Activated CD8-positive, alpha-beta T cell treated with anti-CD3 and anti-CD28 coated beads, Interleukin-2, amount 10 ng/mL, durations not matched to agents 7 days and 5 days (primary cell): ENCODE results near the gene CHN2. TPM values are rescaled to one million over a fixed set of nuclear protein-coding genes. Genes with fewer than 3 reads are reported as not detected.
A peak's percentile ranks its signal among the peaks of the same experiment; 100 is the strongest.

ENCODE experiments used
- ATAC-seq: fragments of 150-1000 bp; cut with Tn5 transposase; one replicate; pipeline ENCODE4 v1.10.0; 2021; ENCODE audit warnings: moderate library complexity
- CTCF ChIA-PET: fragments of 350-600 bp; sonication (Branson Sonifier 250); formaldehyde crosslinking; loops from one replicate; lab custom pipeline; 2021; ENCODE audit warnings: antibody characterized with exemption; lab: Charles Lee
- POLR2A ChIA-PET: fragments of 350-600 bp; sonication (Branson Sonifier 250); formaldehyde crosslinking; loops from one replicate; lab custom pipeline; 2021; ENCODE audit warnings: antibody characterized with exemption; lab: Charles Lee
- DNase-seq: peaks from one replicate; pipeline ENCODE4 v3.0.0-alpha.2; 2020
- H3K27ac Mint-ChIP-seq: one replicate; pipeline ENCODE4 v1.8.0; 2021; ENCODE audit warnings: mild to moderate bottlenecking, mixed read lengths
- H3K27me3 Mint-ChIP-seq: one replicate; pipeline ENCODE4 v1.8.0; 2021; ENCODE audit warnings: low read depth, mixed read lengths
- H3K36me3 Mint-ChIP-seq: one replicate; pipeline ENCODE4 v1.8.0; 2021; ENCODE audit warnings: low read depth, mixed read lengths
- H3K4me1 Mint-ChIP-seq: one replicate; pipeline ENCODE4 v1.8.0; 2021; ENCODE audit warnings: low read depth, mixed read lengths
- H3K4me3 Mint-ChIP-seq: one replicate; pipeline ENCODE4 v1.8.0; 2021; ENCODE audit warnings: mild to moderate bottlenecking, mixed read lengths
- H3K9me3 Mint-ChIP-seq: one replicate; pipeline ENCODE4 v1.8.0; 2022; ENCODE audit warnings: mixed read lengths; ENCODE audit not compliant: insufficient read depth
- total RNA-seq, 2 experiments: library from RNA; stranded (reverse); gene quantifications; one replicate each; pipeline ENCODE4 v1.2.3, GENCODE V29; 2021

Gene CHN2
- 1 to 10 TPM; 8.7 to 9.2 TPM for total RNA-seq

DNA sequence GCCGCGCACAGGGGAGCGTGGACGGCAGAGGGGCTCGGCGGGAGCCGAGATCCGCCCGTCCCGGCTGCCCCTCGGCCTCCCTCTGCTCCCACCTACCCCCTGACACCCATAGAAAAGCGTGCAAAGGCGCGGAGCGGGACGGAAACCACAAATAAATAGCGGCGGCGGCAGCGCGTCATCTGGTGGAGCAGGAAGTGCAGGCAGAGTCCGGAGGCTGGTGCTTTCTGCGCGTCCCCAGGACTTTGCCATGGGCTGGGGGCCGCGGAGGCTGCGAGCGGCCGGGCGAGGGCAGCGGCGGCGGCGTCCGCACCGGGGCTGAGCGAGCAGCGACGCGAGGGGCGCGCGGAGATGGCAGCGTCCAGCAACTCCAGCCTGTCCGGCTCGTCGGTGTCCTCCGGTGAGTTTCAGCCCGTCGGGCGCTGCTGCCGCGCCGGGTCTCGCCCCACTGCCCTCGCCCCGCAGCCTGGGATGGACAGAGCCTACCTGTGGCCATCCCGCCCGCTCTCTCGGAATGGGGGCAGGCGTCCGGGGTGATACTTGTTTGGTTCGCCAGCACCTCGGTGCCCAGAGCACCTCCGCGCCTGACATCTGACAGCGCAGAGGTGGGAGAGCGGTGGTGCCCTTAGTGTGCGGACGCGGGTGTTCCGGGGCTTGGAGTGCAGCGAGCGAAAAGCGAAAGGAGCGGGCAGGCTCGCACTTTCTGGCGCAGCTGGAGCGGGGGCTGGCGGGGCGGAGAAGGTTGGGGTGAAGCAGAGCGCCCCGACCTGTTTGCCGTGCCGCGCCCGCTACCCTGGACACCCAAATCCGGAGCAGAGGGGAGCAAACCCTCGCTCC, at the start of gene CHN2:
CHN2 (plus strand) TSS at position 182 of the 834 bp plus-strand sequence.
- Mint-ChIP-seq H3K4me1 (peaks cover 29% of the 10 kb centered on the region), H3K27me3 (peaks cover 41% of the 10 kb centered on the region), H3K27ac (peak within 1 kb of the TSS; percentile 78), H3K36me3 (no peaks in the 10 kb centered on the region), H3K4me3 (peak within 1 kb of the TSS; percentile 80), H3K9me3 (no peaks in the 10 kb centered on the region)
- ATAC-seq (peak; percentile 84), DNase-seq (peak; percentile 75)
- ChIA-PET CTCF (no interaction called here), POLR2A (interaction anchor here (0.7 kb wide), 3 partner anchors 13 to 833 kb away, joined by 3 to 4 read pairs (median 4); no protein-coding TSS in a partner anchor)

- Mint-ChIP-seq H3K4me1 (peaks cover 4% of the 10 kb centered on the region), H3K36me3 (no peaks in the 10 kb centered on the region), H3K27me3 (peaks cover 54% of the 10 kb centered on the region), H3K9me3 (no peaks in the 10 kb centered on the region), H3K4me3 (no peak overlapping the region), H3K27ac (no peak overlapping the region)
- ATAC-seq, result no peak
- ChIA-PET CTCF (no interaction called here), POLR2A (no interaction called here)
- no peak for DNase-seq
Observed at GRCh38 chr7:29145553-29146056, 49.0 kb upstream of the CHN2 start.

- CTCF ChIA-PET, result no interaction called here
- DNase-seq, result no peak
Observed at GRCh38 chr7:29146057-29146706, 48.4 kb upstream of the CHN2 start, which contains the start of gene CPVL. Gene CPVL (minus strand): TSS chr7:29146537. CDS start chr7:29121061, 25,476 bp downstream.

GRCh38 chr7:29146888-29147609, 47.5 kb upstream of the CHN2 start:
- H3K4me1 Mint-ChIP-seq, result peaks cover 4% of the 10 kb centered on the region
- ATAC-seq (no peak), DNase-seq (no peak)
- H3K9me3 Mint-ChIP-seq, result no peaks in the 10 kb centered on the region
- ChIA-PET CTCF (interaction anchor here (2.4 kb wide), 1 partner anchor 43 kb away, joined by 7 read pairs; no protein-coding TSS in a partner anchor), POLR2A (no interaction called here)
- H3K4me3 Mint-ChIP-seq, result no peak overlapping the region
- H3K27ac Mint-ChIP-seq, result no peak overlapping the region
- H3K36me3 Mint-ChIP-seq, result no peaks in the 10 kb centered on the region
- peaks cover 51% of the 10 kb centered on the region for H3K27me3 Mint-ChIP-seq

More at GRCh38 chr7:29146057-29146706, 48.4 kb upstream of the CHN2 start, which contains the start of gene CPVL:
- peaks cover 54% of the 10 kb centered on the region for H3K27me3 Mint-ChIP-seq
- no peaks in the 10 kb centered on the region for H3K9me3 Mint-ChIP-seq
- peak within 1 kb of the TSS; percentile 19 for H3K4me3 Mint-ChIP-seq
- no peaks in the 10 kb centered on the region for H3K36me3 Mint-ChIP-seq
- no peak within 1 kb of the TSS for H3K27ac Mint-ChIP-seq
- POLR2A ChIA-PET, result no interaction called here
- no peak for ATAC-seq
- H3K4me1 Mint-ChIP-seq, result peaks cover 4% of the 10 kb centered on the region

- Mint-ChIP-seq H3K27ac (no peak overlapping the region), H3K4me3 (no peak overlapping the region), H3K36me3 (no peaks in the 10 kb centered on the region), H3K9me3 (no peaks in the 10 kb centered on the region), H3K4me1 (peaks cover 4% of the 10 kb centered on the region), H3K27me3 (peaks cover 52% of the 10 kb centered on the region)
- POLR2A ChIA-PET, result no interaction called here
- no peak for DNase-seq
- ATAC-seq, result no peak
- CTCF ChIA-PET, result interaction anchor here (2.4 kb wide), 1 partner anchor 42 kb away, joined by 7 read pairs; no protein-coding TSS in a partner anchor
Observed at GRCh38 chr7:29147821-29148220, 46.8 kb upstream of the CHN2 start.

GRCh38 chr7:29149036-29149435, 45.5 kb upstream of the CHN2 start:
- Mint-ChIP-seq H3K36me3 (no peaks in the 10 kb centered on the region), H3K27ac (no peak overlapping the region), H3K4me3 (no peak overlapping the region), H3K27me3 (peaks cover 42% of the 10 kb centered on the region), H3K4me1 (peaks cover 4% of the 10 kb centered on the region), H3K9me3 (no peaks in the 10 kb centered on the region)
- DNase-seq, result no peak
- ChIA-PET POLR2A (no interaction called here), CTCF (interaction anchor here (1.4 to 2.4 kb wide), 2 partner anchors 35 to 41 kb away, joined by 3 to 7 read pairs; no protein-coding TSS in a partner anchor)
- no peak for ATAC-seq

DNA sequence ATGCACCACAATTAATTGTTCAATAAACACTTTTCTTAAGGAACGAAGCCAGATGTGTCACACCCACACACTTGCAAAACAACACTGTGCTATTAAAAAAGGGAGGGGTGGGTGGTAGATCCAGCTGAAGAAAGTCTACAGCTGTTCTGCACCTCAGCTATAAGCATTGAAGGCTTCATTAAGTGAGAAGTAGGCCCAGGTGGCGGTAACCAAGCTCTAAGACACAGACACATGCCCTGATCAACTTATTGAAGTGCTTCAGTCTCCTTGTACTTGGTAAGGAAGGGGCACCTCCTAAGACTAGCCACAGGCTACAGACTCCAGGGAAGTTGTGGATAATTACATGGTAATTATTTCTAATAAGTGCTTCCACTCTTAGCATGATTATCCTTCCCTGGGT, 43.7 kb upstream of the CHN2 start:
- H3K27ac Mint-ChIP-seq, result no peak overlapping the region
- H3K9me3 Mint-ChIP-seq, result no peaks in the 10 kb centered on the region
- no peak for DNase-seq
- H3K36me3 Mint-ChIP-seq, result no peaks in the 10 kb centered on the region
- ChIA-PET POLR2A (no interaction called here), CTCF (no interaction called here)
- ATAC-seq, result no peak
- no peak overlapping the region for H3K4me3 Mint-ChIP-seq
- peaks cover 27% of the 10 kb centered on the region for H3K27me3 Mint-ChIP-seq
- H3K4me1 Mint-ChIP-seq, result peaks cover 4% of the 10 kb centered on the region

GRCh38 chr7:29154076-29154475, 40.5 kb upstream of the CHN2 start:
- H3K4me1 Mint-ChIP-seq, result peaks cover 11% of the 10 kb centered on the region
- DNase-seq (no peak), ATAC-seq (no peak)
- POLR2A ChIA-PET, result no interaction called here
- H3K4me3 Mint-ChIP-seq, result no peak overlapping the region
- H3K27ac Mint-ChIP-seq, result no peak overlapping the region
- H3K9me3 Mint-ChIP-seq, result no peaks in the 10 kb centered on the region
- CTCF ChIA-PET, result no interaction called here
- H3K27me3 Mint-ChIP-seq, result peaks cover 14% of the 10 kb centered on the region
- H3K36me3 Mint-ChIP-seq, result no peaks in the 10 kb centered on the region

- DNase-seq, result peak; percentile 21
Observed at GRCh38 chr7:29156907-29157452, 37.6 kb upstream of the CHN2 start.

DNA sequence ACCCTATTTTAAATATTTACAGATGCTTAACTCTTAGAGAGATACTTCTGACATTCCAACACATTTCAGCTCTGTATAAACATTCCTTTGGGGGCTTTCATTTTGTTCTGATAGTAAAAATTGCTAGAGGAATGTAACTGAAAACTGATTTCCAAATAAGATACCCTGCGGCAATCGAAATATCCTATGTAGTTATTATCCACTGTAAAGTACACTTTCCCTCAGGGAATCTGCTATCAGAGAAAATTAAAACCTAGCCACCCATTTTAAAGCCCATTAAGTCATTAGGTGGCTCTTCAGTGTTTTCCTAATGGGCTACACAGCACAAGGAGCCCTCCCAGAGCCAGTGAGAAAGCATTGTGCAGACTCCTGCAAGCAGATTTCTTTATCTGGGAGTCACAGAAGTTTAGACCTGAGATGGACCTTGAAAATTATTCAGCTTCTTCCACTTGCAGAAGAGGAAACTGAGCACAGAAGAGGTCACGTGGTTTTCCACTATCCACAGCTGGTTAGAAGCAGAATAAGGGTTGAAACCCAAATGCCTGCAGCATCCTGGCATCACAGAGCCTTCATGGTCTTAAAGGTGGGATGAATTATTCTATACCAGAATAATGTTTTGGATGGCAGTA, 35.7 kb upstream of the CHN2 start:
- CTCF ChIA-PET, result interaction anchor here (3.8 kb wide), 1 partner anchor 30 kb away, joined by 23 read pairs; no protein-coding TSS in a partner anchor
- H3K4me1 Mint-ChIP-seq, result peaks cover 11% of the 10 kb centered on the region
- H3K9me3 Mint-ChIP-seq, result no peaks in the 10 kb centered on the region
- no peak overlapping the region for H3K4me3 Mint-ChIP-seq
- H3K27ac Mint-ChIP-seq, result no peak overlapping the region
- H3K36me3 Mint-ChIP-seq, result no peaks in the 10 kb centered on the region
- no peak for DNase-seq
- peaks cover 16% of the 10 kb centered on the region for H3K27me3 Mint-ChIP-seq
- no peak for ATAC-seq
- POLR2A ChIA-PET, result no interaction called here

More at GRCh38 chr7:29156907-29157452, 37.6 kb upstream of the CHN2 start:
- POLR2A ChIA-PET, result no interaction called here
- Mint-ChIP-seq H3K36me3 (no peaks in the 10 kb centered on the region), H3K27me3 (peaks cover 15% of the 10 kb centered on the region), H3K9me3 (no peaks in the 10 kb centered on the region), H3K27ac (peak overlapping the region; percentile 50), H3K4me1 (peaks cover 11% of the 10 kb centered on the region), H3K4me3 (no peak overlapping the region)
- CTCF ChIA-PET, result interaction anchor here (1.0 to 3.8 kb wide), 10 partner anchors 16 to 251 kb away, joined by 3 to 23 read pairs (median 4); no protein-coding TSS in a partner anchor
- no peak for ATAC-seq

DNA sequence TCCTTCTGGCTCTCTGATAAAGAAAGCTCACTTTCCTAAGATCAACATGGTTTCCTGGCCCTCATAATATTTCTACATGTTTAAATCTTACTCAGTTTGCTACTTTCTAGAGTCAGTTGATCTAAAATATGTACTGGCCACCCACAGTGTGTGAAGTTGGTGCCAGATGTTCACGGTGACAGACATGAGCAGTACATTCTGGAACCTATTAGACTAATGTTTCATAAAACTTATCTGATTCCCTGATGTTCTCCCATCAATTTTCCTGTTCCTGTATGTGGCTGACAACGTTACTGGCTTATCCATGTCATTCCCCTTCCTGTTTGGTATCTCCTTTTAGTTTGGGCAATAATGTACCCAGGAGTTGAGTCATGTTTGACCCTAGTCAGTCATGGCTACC, 34.5 kb upstream of the CHN2 start:
- Mint-ChIP-seq H3K9me3 (no peaks in the 10 kb centered on the region), H3K27me3 (peaks cover 18% of the 10 kb centered on the region), H3K36me3 (no peaks in the 10 kb centered on the region), H3K4me1 (peaks cover 11% of the 10 kb centered on the region), H3K27ac (no peak overlapping the region), H3K4me3 (no peak overlapping the region)
- DNase-seq (no peak), ATAC-seq (no peak)
- ChIA-PET CTCF (no interaction called here), POLR2A (no interaction called here)
